ENCODE data around the gene TSPAN17. TPM values are rescaled to one million over a fixed set of nuclear protein-coding genes. Genes with fewer than 3 reads are reported as not detected.
A peak's percentile ranks its signal among the peaks of the same experiment; 100 is the strongest.

TSPAN17 gene
- total RNA-seq, 2 donors from 2014 or later, result 26.7 to 53.0 TPM

GRCh38 chr5:176628406-176629228, 18.7 kb upstream of the TSPAN17 start:
- Mint-ChIP-seq H3K27ac (no peak overlapping the region), H3K27me3 (peaks cover 46% of the 10 kb centered on the region), H3K4me3 (peak overlapping the region; percentile 12), H3K4me1 (no peaks in the 10 kb centered on the region), H3K9me3 (no peaks in the 10 kb centered on the region), H3K36me3 (ENCODE audit: low read depth) (no peaks in the 10 kb centered on the region)
- no peak for ATAC-seq (replicated peaks)

- Mint-ChIP-seq H3K4me1 (no peaks in the 10 kb centered on the region), H3K27me3 (peaks cover 49% of the 10 kb centered on the region), H3K9me3 (no peaks in the 10 kb centered on the region), H3K27ac (no peak overlapping the region), H3K36me3 (ENCODE audit: low read depth) (no peaks in the 10 kb centered on the region), H3K4me3 (peak overlapping the region; percentile 12)
- ATAC-seq (replicated peaks), result no peak
These were observed 17.9 kb upstream of the TSPAN17 start for GRCh38 chr5:176629317-176629852.

- Mint-ChIP-seq H3K4me1 (no peaks in the 10 kb centered on the region), H3K9me3 (no peaks in the 10 kb centered on the region), H3K27me3 (peaks cover 53% of the 10 kb centered on the region), H3K4me3 (peak within 1 kb of the TSS; percentile 48), H3K27ac (no peak within 1 kb of the TSS), H3K36me3 (ENCODE audit: low read depth) (no peaks in the 10 kb centered on the region)
- peak; percentile 84 for ATAC-seq (replicated peaks)
These were observed 17.2 kb upstream of the TSPAN17 start, which contains the start of the genes EIF4E1B and SNCB for GRCh38 chr5:176629853-176630680. TSS of gene EIF4E1B (plus strand) at chr5:176630675. CDS start at chr5:176642788, 12,113 bp downstream. TSS of gene SNCB (minus strand) at chr5:176630534. CDS start at chr5:176629654, 880 bp downstream.

- Mint-ChIP-seq H3K27ac (no peak overlapping the region), H3K36me3 (ENCODE audit: low read depth) (no peaks in the 10 kb centered on the region), H3K9me3 (no peaks in the 10 kb centered on the region), H3K27me3 (peaks cover 56% of the 10 kb centered on the region), H3K4me1 (no peaks in the 10 kb centered on the region), H3K4me3 (peak overlapping the region; percentile 48)
- ATAC-seq (replicated peaks), result no peak
These were observed 16.5 kb upstream of the TSPAN17 start for GRCh38 chr5:176630681-176631222.

GRCh38 chr5:176631383-176632200, 15.7 kb upstream of the TSPAN17 start:
- no peak overlapping the region for H3K27ac Mint-ChIP-seq
- no peaks in the 10 kb centered on the region for H3K9me3 Mint-ChIP-seq
- H3K4me3 Mint-ChIP-seq, result no peak overlapping the region
- no peaks in the 10 kb centered on the region for H3K36me3 Mint-ChIP-seq (ENCODE audit: low read depth)
- H3K4me1 Mint-ChIP-seq, result no peaks in the 10 kb centered on the region
- ATAC-seq (replicated peaks), result no peak
- peaks cover 52% of the 10 kb centered on the region for H3K27me3 Mint-ChIP-seq

GRCh38 chr5:176632745-176633144, 14.5 kb upstream of the TSPAN17 start:
- Mint-ChIP-seq H3K4me3 (no peak overlapping the region), H3K27me3 (peaks cover 42% of the 10 kb centered on the region), H3K4me1 (no peaks in the 10 kb centered on the region), H3K36me3 (ENCODE audit: low read depth) (no peaks in the 10 kb centered on the region), H3K9me3 (no peaks in the 10 kb centered on the region), H3K27ac (no peak overlapping the region)
- no peak for ATAC-seq (replicated peaks)

GRCh38 chr5:176633598-176633997, 13.7 kb upstream of the TSPAN17 start:
- Mint-ChIP-seq H3K27ac (no peak overlapping the region), H3K27me3 (peaks cover 35% of the 10 kb centered on the region), H3K4me1 (no peaks in the 10 kb centered on the region), H3K36me3 (ENCODE audit: low read depth) (no peaks in the 10 kb centered on the region), H3K4me3 (no peak overlapping the region), H3K9me3 (no peaks in the 10 kb centered on the region)
- no peak for ATAC-seq (replicated peaks)

- ATAC-seq (replicated peaks), result no peak
- Mint-ChIP-seq H3K4me1 (no peaks in the 10 kb centered on the region), H3K9me3 (no peaks in the 10 kb centered on the region), H3K27me3 (peaks cover 22% of the 10 kb centered on the region), H3K27ac (no peak overlapping the region), H3K4me3 (no peak overlapping the region), H3K36me3 (ENCODE audit: low read depth) (no peaks in the 10 kb centered on the region)
These were observed 10.9 kb upstream of the TSPAN17 start for GRCh38 chr5:176636426-176636825.

GRCh38 chr5:176637556-176637955, 9.7 kb upstream of the TSPAN17 start:
- no peaks in the 10 kb centered on the region for H3K9me3 Mint-ChIP-seq
- no peak overlapping the region for H3K27ac Mint-ChIP-seq
- no peaks in the 10 kb centered on the region for H3K4me1 Mint-ChIP-seq

GRCh38 chr5:176638437-176638836, 8.8 kb upstream of the TSPAN17 start:
- Mint-ChIP-seq H3K27me3 (peaks cover 16% of the 10 kb centered on the region), H3K4me3 (no peak overlapping the region), H3K27ac (no peak overlapping the region), H3K9me3 (no peaks in the 10 kb centered on the region), H3K36me3 (ENCODE audit: low read depth) (no peaks in the 10 kb centered on the region), H3K4me1 (no peaks in the 10 kb centered on the region)
- no peak for ATAC-seq (replicated peaks)

More at GRCh38 chr5:176637556-176637955, 9.7 kb upstream of the TSPAN17 start:
- ATAC-seq (replicated peaks), result no peak
- Mint-ChIP-seq H3K27me3 (peaks cover 17% of the 10 kb centered on the region), H3K36me3 (ENCODE audit: low read depth) (no peaks in the 10 kb centered on the region), H3K4me3 (no peak overlapping the region)

- no peaks in the 10 kb centered on the region for H3K9me3 Mint-ChIP-seq
- no peak for ATAC-seq (replicated peaks)
- H3K27ac Mint-ChIP-seq, result no peak overlapping the region
- H3K4me3 Mint-ChIP-seq, result no peak overlapping the region
- peaks cover 8% of the 10 kb centered on the region for H3K27me3 Mint-ChIP-seq
- H3K4me1 Mint-ChIP-seq, result no peaks in the 10 kb centered on the region
- H3K36me3 Mint-ChIP-seq (ENCODE audit: low read depth), result no peaks in the 10 kb centered on the region
These were observed 8.1 kb upstream of the TSPAN17 start for GRCh38 chr5:176639208-176639607.

GRCh38 chr5:176639981-176640380, 7.3 kb upstream of the TSPAN17 start:
- Mint-ChIP-seq H3K4me1 (no peaks in the 10 kb centered on the region), H3K4me3 (no peak overlapping the region), H3K27me3 (peaks cover 5% of the 10 kb centered on the region), H3K27ac (no peak overlapping the region), H3K36me3 (ENCODE audit: low read depth) (no peaks in the 10 kb centered on the region), H3K9me3 (no peaks in the 10 kb centered on the region)
- no peak for ATAC-seq (replicated peaks)

- no peak overlapping the region for H3K27ac Mint-ChIP-seq
- no peaks in the 10 kb centered on the region for H3K4me1 Mint-ChIP-seq
- no peaks in the 10 kb centered on the region for H3K36me3 Mint-ChIP-seq (ENCODE audit: low read depth)
- ATAC-seq (replicated peaks), result no peak
- H3K27me3 Mint-ChIP-seq, result no peaks in the 10 kb centered on the region
- no peak overlapping the region for H3K4me3 Mint-ChIP-seq
- H3K9me3 Mint-ChIP-seq, result no peaks in the 10 kb centered on the region
These were observed 6.7 kb upstream of the TSPAN17 start for GRCh38 chr5:176640616-176641015.
